Panc1 (cell line): ENCODE measurements around the gene RABL3. TPM values are rescaled to one million over a fixed set of nuclear protein-coding genes. Genes with fewer than 3 reads are reported as not detected.

ENCODE experiments used
- ATAC-seq: fragments of 200-7000 bp; cut with Tn5 transposase; 2 replicates; pipeline ENCODE4 v1.9.1; 2020; ENCODE audit warnings: mild to moderate bottlenecking, moderate library complexity
- BruUV-seq: library from RNA; stranded (reverse); fragments of 400-500 nt; replicated peaks from 2 replicates; lab custom pipeline; 2021; lab: Mats Ljungman, UMichigan
- CTCF ChIA-PET: fragments of 300-600 bp; sonication (Branson Sonifier 250); formaldehyde crosslinking; loops from one replicate; lab custom pipeline; 2022; ENCODE audit warnings: antibody characterized with exemption; lab: Charles Lee
- POLR2A ChIA-PET: fragments of 300-600 bp; sonication (Branson Sonifier 250); formaldehyde crosslinking; loops from one replicate; lab custom pipeline; 2022; ENCODE audit warnings: antibody characterized with exemption; lab: Charles Lee
- DNase-seq: peaks from one replicate; pipeline ENCODE4 v3.0.0-alpha.2; 2010; ENCODE audit warnings: low read depth, low spot score
- H3K27ac ChIP-seq: 2 replicates; pipeline ENCODE4 v1.5.1; 2011; ENCODE audit warnings: mild to moderate bottlenecking, low read length, inconsistent platforms
- H3K27me3 ChIP-seq: fragments of 200-500 bp; sonication (Bioruptor generic); 2 replicates; pipeline ENCODE4 v1.6.0; 2014; ENCODE audit warnings: low read length, inconsistent platforms; ENCODE audit not compliant: control insufficient read depth, insufficient read depth
- H3K36me3 ChIP-seq: fragments of 200-500 bp; sonication (Bioruptor generic); 2 replicates; pipeline ENCODE4 v1.5.1; 2014; ENCODE audit warnings: inconsistent platforms, mild to moderate bottlenecking, low read length, moderate library complexity; ENCODE audit not compliant: control insufficient read depth, insufficient read depth
- H3K4me1 ChIP-seq: 2 replicates; pipeline ENCODE4 v1.5.1; 2011; ENCODE audit warnings: inconsistent platforms, mild to moderate bottlenecking, low read length, moderate library complexity; ENCODE audit not compliant: control insufficient read depth, insufficient read depth
- H3K4me3 ChIP-seq, 2 experiments: 2 replicates each; pipeline ENCODE4 v1.5.1; 2011 to 2012; ENCODE audit warnings: low read depth in 2 of 2, low read length in 2 of 2, mild to moderate bottlenecking in 2 of 2, inconsistent platforms in 1 of 2, moderate library complexity in 1 of 2
- H3K9me3 ChIP-seq: fragments of 200-500 bp; sonication (Bioruptor generic); 2 replicates; pipeline ENCODE4 v1.5.1; 2014; ENCODE audit warnings: low read depth, mild to moderate bottlenecking, inconsistent platforms, low read length, moderate library complexity; ENCODE audit not compliant: control insufficient read depth, insufficient read depth
- CTCF ChIP-seq: fragments of 450-650 bp; IDR thresholded peaks from 2 replicates; pipeline ENCODE4 v1.5.1; 2017; ENCODE audit warnings: mild to moderate bottlenecking
- POLR2AphosphoS5 ChIP-seq: IDR thresholded peaks from 2 replicates; pipeline ENCODE4 v1.6.1; 2012; ENCODE audit warnings: mild to moderate bottlenecking, low read depth, low read length, moderate library complexity
- REST ChIP-seq, 2 experiments: IDR thresholded peaks; 2 replicates each; pipeline ENCODE4 v1.6.1; 2011 to 2012; ENCODE audit warnings: low read depth in 2 of 2, control low read depth in 1 of 2, low read length in 1 of 2, mild to moderate bottlenecking in 1 of 2, moderate library complexity in 1 of 2; ENCODE audit not compliant: insufficient read depth in 1 of 2
- SIN3A ChIP-seq: IDR thresholded peaks from 2 replicates; pipeline ENCODE4 v1.6.1; 2012; ENCODE audit warnings: low read depth, mild to moderate bottlenecking, low read length, moderate library complexity, borderline replicate concordance; ENCODE audit not compliant: insufficient read depth
- TCF7L2 ChIP-seq: IDR thresholded peaks from 2 replicates; pipeline ENCODE4 v1.6.1; 2011; ENCODE audit warnings: mild to moderate bottlenecking, low read depth, low read length, inconsistent platforms
- in situ Hi-C: cut with HindIII; loops from 2 replicates; pipeline ENCODE4 v1.10.0; 2016; ENCODE audit warnings: low sequenced_read_pairs, low pct_unique_long_range_greater_than_20kb
- intact Hi-C: fragments of 100-400 bp; cut with micrococcal nuclease; formaldehyde crosslinking; loops from one replicate; pipeline ENCODE4 v1.10.0; 2022; ENCODE audit not compliant: unreplicated experiment
- total RNA-seq: library from RNA; stranded (reverse); gene quantifications from one replicate; pipeline ENCODE4 v1.2.1, GENCODE V29; 2021; ENCODE audit not compliant: unreplicated experiment

Gene RABL3
- total RNA-seq, 1 experiment from 2014 or later = 15.8 TPM

GRCh38 chr3:120642368-120642948 lies 99.9 kb downstream of the RABL3 start:
- CTCF ChIA-PET = no interaction called here
- Histone ChIP-seq H3K9me3 (no peaks in the 10 kb centered on the region), H3K4me3 (no peak overlapping the region), H3K36me3 (no peaks in the 10 kb centered on the region), H3K27me3 (peaks cover 3% of the 10 kb centered on the region), H3K4me1 (no peaks in the 10 kb centered on the region), H3K27ac (no peak overlapping the region)
- no peak for TF ChIP-seq SIN3A
- no peak for TF ChIP-seq REST (IDR thresholded peaks at IDR 0.05; ENCODE audit: insufficient read depth in 1 of 2, low read depth in 2 of 2, low read length in 1 of 2)
- no peak for TF ChIP-seq POLR2AphosphoS5
- TF ChIP-seq CTCF = no peak
- no peak for TF ChIP-seq TCF7L2
- BruUV-seq = no TSS peak
- ATAC-seq = no peak
- intact Hi-C loops = no loop called here
- no peak for DNase-seq
- in situ Hi-C loops = no loop called here
- POLR2A ChIA-PET = no interaction called here

- no peaks in the 10 kb centered on the region for H3K9me3 ChIP-seq
- H3K4me3 ChIP-seq = no peak overlapping the region
- in situ Hi-C loops = no loop called here
- ChIA-PET CTCF (interaction anchor here (0.6 kb wide), 1 partner anchor 144 kb away, joined by 7 read pairs; no protein-coding TSS in a partner anchor), POLR2A (no interaction called here)
- intact Hi-C loops = no loop called here
- no peak overlapping the region for H3K27ac ChIP-seq
- H3K36me3 ChIP-seq = no peaks in the 10 kb centered on the region
- TF ChIP-seq CTCF (no peak), TCF7L2 (no peak), POLR2AphosphoS5 (no peak), REST (IDR thresholded peaks at IDR 0.05; ENCODE audit: insufficient read depth in 1 of 2, low read depth in 2 of 2, low read length in 1 of 2) (no peak), SIN3A (no peak)
- no TSS peak for BruUV-seq
- no peak for ATAC-seq
- H3K27me3 ChIP-seq = peaks cover 3% of the 10 kb centered on the region
- no peaks in the 10 kb centered on the region for H3K4me1 ChIP-seq
- DNase-seq = no peak
These were observed 100.5 kb downstream of the RABL3 start for GRCh38 chr3:120641696-120642246.
